OCI-LY7 (cell line): ENCODE measurements around the gene INHA. TPM values are rescaled to one million over a fixed set of nuclear protein-coding genes. Genes with fewer than 3 reads are reported as not detected.

Experiments used
- BruUV-seq: library from RNA; stranded (reverse); fragments of 400-500 nt; replicated peaks from 2 replicates; lab custom pipeline; 2021; lab: Mats Ljungman, UMichigan
- CTCF ChIA-PET: fragments of 300-600 bp; sonication (Branson Sonifier 250); formaldehyde crosslinking; loops from one replicate; lab custom pipeline; 2022; ENCODE audit warnings: antibody characterized with exemption; ENCODE audit not compliant: unreplicated experiment; lab: Charles Lee
- POLR2A ChIA-PET: fragments of 300-600 bp; sonication (Branson Sonifier 250); formaldehyde crosslinking; loops from one replicate; lab custom pipeline; 2022; ENCODE audit warnings: antibody characterized with exemption; lab: Charles Lee
- DNase-seq: peaks from one replicate; pipeline ENCODE4 v3.0.0-alpha.2; 2015; ENCODE audit warnings: low spot score
- H2AFZ ChIP-seq: fragments of 200-600 bp; sonication (generic), shearing (Covaris generic); 2 replicates; pipeline ENCODE4 v1.6.1; 2014; ENCODE audit warnings: mild to moderate bottlenecking, antibody characterized with exemption, low read length, moderate library complexity
- H3K27ac ChIP-seq: fragments of 200-600 bp; sonication (generic); 2 replicates; pipeline ENCODE4 v1.5.1; 2014; ENCODE audit warnings: mixed run types, low read depth, mild to moderate bottlenecking, moderate library complexity, low read length, inconsistent platforms; ENCODE audit not compliant: poor library complexity, severe bottlenecking
- H3K36me3 ChIP-seq: fragments of 200-600 bp; sonication (generic); 2 replicates; pipeline ENCODE4 v1.6.1; 2014; ENCODE audit warnings: mild to moderate bottlenecking, antibody characterized with exemption, low read length, moderate library complexity, mixed read lengths; ENCODE audit not compliant: insufficient read depth
- H3K4me1 ChIP-seq: fragments of 200-600 bp; sonication (generic); 2 replicates; pipeline ENCODE4 v1.5.1; 2014; ENCODE audit warnings: mild to moderate bottlenecking, low read length; ENCODE audit not compliant: insufficient read depth, poor library complexity, severe bottlenecking
- H3K4me2 ChIP-seq: fragments of 200-600 bp; sonication (generic); 2 replicates; pipeline ENCODE4 v1.6.1; 2014; ENCODE audit warnings: mild to moderate bottlenecking, low read length
- H3K4me3 ChIP-seq: fragments of 200-600 bp; sonication (generic); 2 replicates; pipeline ENCODE4 v1.5.1; 2014; ENCODE audit warnings: mild to moderate bottlenecking, low read depth, low read length; ENCODE audit not compliant: poor library complexity, severe bottlenecking
- H3K79me2 ChIP-seq: fragments of 200-600 bp; sonication (generic); 2 replicates; pipeline ENCODE4 v1.6.1; 2016; ENCODE audit warnings: low read depth, mild to moderate bottlenecking, low read length, moderate library complexity, mixed read lengths; ENCODE audit not compliant: insufficient read depth
- H3K9me2 ChIP-seq: fragments of 200-600 bp; sonication (generic); 2 replicates; pipeline ENCODE4 v1.6.1; 2016; ENCODE audit warnings: mild to moderate bottlenecking, low read length, mixed read lengths; ENCODE audit not compliant: insufficient read depth
- H3K9me3 ChIP-seq: fragments of 200-600 bp; sonication (generic); 2 replicates; pipeline ENCODE4 v1.6.1; 2014; ENCODE audit warnings: mild to moderate bottlenecking, mixed run types, low read length, mixed read lengths
- H4K20me1 ChIP-seq: fragments of 200-600 bp; sonication (generic); 2 replicates; pipeline ENCODE4 v1.6.1; 2014; ENCODE audit warnings: mild to moderate bottlenecking, antibody characterized with exemption, low read length, moderate library complexity, mixed read lengths; ENCODE audit not compliant: insufficient read depth
- EZH2phosphoT487 ChIP-seq: fragments of 200-600 bp; sonication (generic); IDR thresholded peaks from 2 replicates; pipeline ENCODE4 v1.6.1; 2018; ENCODE audit warnings: low read depth, borderline replicate concordance, mild to moderate bottlenecking, mixed run types, antibody characterized with exemption, low read length, moderate library complexity, mixed read lengths
- intact Hi-C: fragments of 100-400 bp; cut with micrococcal nuclease; formaldehyde crosslinking; loops from one replicate; pipeline ENCODE4 v1.10.0; 2022; ENCODE audit not compliant: unreplicated experiment
- total RNA-seq, 2 experiments: library from RNA; depleted of rRNA in 1 of 2; stranded (reverse); fragments of >200 nt in 1 of 2; shearing (Covaris generic) in 1 of 2; gene quantifications; 2 replicates each; pipeline ENCODE4 v1.2.3, GENCODE V29; 2014 to 2022
- TF ChIP-seq, protein P1 (sequence below): fragments of 200-600 bp; sonication (generic); conservative IDR thresholded peaks from 2 replicates; pipeline ENCODE4 v1.5.1; 2014; ENCODE audit warnings: mild to moderate bottlenecking, antibody characterized with exemption, low read length, moderate library complexity, mixed read lengths

INHA gene
- total RNA-seq, 2 experiments from 2014 or later = not detected

DNA sequence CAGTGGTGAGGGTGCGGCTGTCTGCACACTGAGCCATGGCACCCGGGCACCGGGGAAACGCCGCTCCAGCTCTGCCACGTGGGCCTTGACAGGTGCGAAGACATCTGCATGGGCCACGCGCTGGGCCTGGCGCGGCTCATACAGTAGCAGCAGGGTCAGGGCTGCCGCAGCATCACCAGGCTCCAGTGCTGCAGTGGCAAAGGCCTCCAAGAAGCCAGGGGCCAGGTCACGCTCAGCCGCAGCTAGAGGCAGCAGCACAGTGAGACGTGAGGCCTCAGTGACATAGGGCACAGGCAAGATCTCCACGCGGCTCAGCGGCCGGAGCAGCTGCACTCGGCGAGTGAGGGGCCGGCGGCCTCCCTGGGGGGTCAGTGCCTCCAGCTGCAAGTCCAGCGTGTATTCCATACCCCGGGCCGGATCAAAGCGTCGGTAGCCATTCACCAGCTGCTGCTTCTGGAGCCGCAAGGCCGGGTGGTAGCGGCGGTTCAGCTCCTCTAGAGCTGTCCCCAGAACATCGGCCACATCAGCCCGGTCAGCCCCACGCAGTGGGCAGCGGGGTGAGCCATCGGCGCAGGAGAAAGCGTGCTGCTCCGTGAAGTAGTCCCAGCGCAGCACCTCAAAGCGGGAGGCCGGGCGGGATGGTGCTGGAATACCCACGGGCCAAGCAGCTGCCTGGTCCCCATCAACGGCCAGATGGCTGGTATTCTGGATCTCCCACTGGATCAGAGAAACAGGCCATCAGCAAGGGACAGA lies 32.0 kb upstream of the INHA start:
- peaks cover 9% of the 10 kb centered on the region; the same call in 1 of the 2 replicates for H3K79me2 ChIP-seq
- ChIA-PET CTCF (interaction anchor here (0.6 to 2.0 kb wide), 3 partner anchors 10 to 43 kb away, joined by 3 to 6 read pairs (median 5); partner anchors contain the start of gene GMPPA), POLR2A (no interaction called here)
- no peak overlapping the region for H3K4me3 ChIP-seq
- TF ChIP-seq, protein P1, sequence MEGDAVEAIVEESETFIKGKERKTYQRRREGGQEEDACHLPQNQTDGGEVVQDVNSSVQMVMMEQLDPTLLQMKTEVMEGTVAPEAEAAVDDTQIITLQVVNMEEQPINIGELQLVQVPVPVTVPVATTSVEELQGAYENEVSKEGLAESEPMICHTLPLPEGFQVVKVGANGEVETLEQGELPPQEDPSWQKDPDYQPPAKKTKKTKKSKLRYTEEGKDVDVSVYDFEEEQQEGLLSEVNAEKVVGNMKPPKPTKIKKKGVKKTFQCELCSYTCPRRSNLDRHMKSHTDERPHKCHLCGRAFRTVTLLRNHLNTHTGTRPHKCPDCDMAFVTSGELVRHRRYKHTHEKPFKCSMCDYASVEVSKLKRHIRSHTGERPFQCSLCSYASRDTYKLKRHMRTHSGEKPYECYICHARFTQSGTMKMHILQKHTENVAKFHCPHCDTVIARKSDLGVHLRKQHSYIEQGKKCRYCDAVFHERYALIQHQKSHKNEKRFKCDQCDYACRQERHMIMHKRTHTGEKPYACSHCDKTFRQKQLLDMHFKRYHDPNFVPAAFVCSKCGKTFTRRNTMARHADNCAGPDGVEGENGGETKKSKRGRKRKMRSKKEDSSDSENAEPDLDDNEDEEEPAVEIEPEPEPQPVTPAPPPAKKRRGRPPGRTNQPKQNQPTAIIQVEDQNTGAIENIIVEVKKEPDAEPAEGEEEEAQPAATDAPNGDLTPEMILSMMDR = no peak
- no peak for TF ChIP-seq EZH2phosphoT487
- no TSS peak for BruUV-seq
- no peak overlapping the region for H3K4me2 ChIP-seq
- no peak overlapping the region for H2AFZ ChIP-seq
- no peaks in the 10 kb centered on the region for H3K9me3 ChIP-seq
- H4K20me1 ChIP-seq = 0 out of 2 replicates have a peak, but pooled peaks cover 5% of the 10 kb centered on the region
- no peak for DNase-seq
- H3K27ac ChIP-seq = no peak overlapping the region
- H3K4me1 ChIP-seq = no peaks in the 10 kb centered on the region
- peaks cover 24% of the 10 kb centered on the region for H3K36me3 ChIP-seq
- no peaks in the 10 kb centered on the region for H3K9me2 ChIP-seq
- intact Hi-C loops = loop anchor here (5.0 kb wide), 2 partner anchors 153 to 363 kb away; partner anchors contain the start of genes CNPPD1, DNPEP and RETREG2

GRCh38 chr2:219540784-219541504 lies 31.2 kb upstream of the INHA start:
- Histone ChIP-seq H3K27ac (no peak overlapping the region), H4K20me1 (0 out of 2 replicates have a peak, but pooled peaks cover 5% of the 10 kb centered on the region), H3K4me2 (peak overlapping the region; percentile 81; the same call in 1 of the 2 replicates), H3K4me3 (peak overlapping the region; percentile 80), H3K9me3 (no peaks in the 10 kb centered on the region), H3K36me3 (peaks cover 24% of the 10 kb centered on the region), H3K79me2 (peaks cover 9% of the 10 kb centered on the region; the same call in 1 of the 2 replicates), H2AFZ (no peak overlapping the region; the same call in 1 of the 2 replicates), H3K9me2 (no peaks in the 10 kb centered on the region), H3K4me1 (no peaks in the 10 kb centered on the region)
- TF ChIP-seq EZH2phosphoT487 = no peak
- TF ChIP-seq, protein P1 = no peak
- intact Hi-C loops = loop anchor here (1.0 to 5.0 kb wide), 4 partner anchors 101 to 364 kb away; partner anchors contain the start of genes CNPPD1, DNPEP and RETREG2
- BruUV-seq = no TSS peak
- no peak for DNase-seq
- ChIA-PET POLR2A (interaction anchor here (0.9 to 1.1 kb wide), 2 partner anchors 42 to 56 kb away, joined by 3 to 4 read pairs; partner anchors contain the start of genes GMPPA and STK11IP), CTCF (interaction anchor here (0.5 to 2.0 kb wide), 7 partner anchors 11 to 1691 kb away, joined by 3 to 6 read pairs (median 3); partner anchors contain the start of gene GMPPA)
